WTC11 (cell line): ENCODE data around the gene EPB41. TPM values are rescaled to one million over a fixed set of nuclear protein-coding genes. Genes with fewer than 3 reads are reported as not detected.

Experiments used
- ATAC-seq: fragments of 200-7000 bp; cut with Tn5 transposase; 2 replicates; pipeline ENCODE4 v1.10.0; 2021; ENCODE audit warnings: mild to moderate bottlenecking, moderate library complexity
- CTCF ChIA-PET: fragments of 300-600 bp; sonication (Branson Sonifier 250); formaldehyde crosslinking; loops from one replicate; lab custom pipeline; 2021; ENCODE audit warnings: antibody characterized with exemption; lab: Charles Lee
- POLR2A ChIA-PET: fragments of 350-600 bp; sonication (Branson Sonifier 250); formaldehyde crosslinking; loops from one replicate; lab custom pipeline; 2021; ENCODE audit warnings: antibody characterized with exemption; lab: Charles Lee
- DNase-seq: peaks from one replicate; pipeline ENCODE4 v3.0.0; 2021; ENCODE audit warnings: low spot score
- H3K27ac Mint-ChIP-seq: 2 replicates; pipeline ENCODE4 v1.8.0; 2021; ENCODE audit warnings: mixed read lengths
- H3K27me3 Mint-ChIP-seq: 2 replicates; pipeline ENCODE4 v1.8.0; 2021; ENCODE audit warnings: low read depth, mild to moderate bottlenecking, moderate library complexity, mixed read lengths
- H3K36me3 Mint-ChIP-seq: 2 replicates; pipeline ENCODE4 v1.8.0; 2021; ENCODE audit warnings: mixed read lengths
- H3K4me1 Mint-ChIP-seq: 2 replicates; pipeline ENCODE4 v1.8.0; 2022; ENCODE audit warnings: mixed read lengths
- H3K4me3 Mint-ChIP-seq: 2 replicates; pipeline ENCODE4 v1.8.0; 2021; ENCODE audit warnings: mild to moderate bottlenecking, moderate library complexity, mixed read lengths
- H3K9me3 Mint-ChIP-seq: 2 replicates; pipeline ENCODE4 v1.8.0; 2021; ENCODE audit warnings: mixed read lengths
- AFF4 ChIP-seq: sonication (generic); formaldehyde crosslinking; IDR thresholded peaks from 2 replicates; pipeline ENCODE4 v1.8.1; 2023; ENCODE audit warnings: mild to moderate bottlenecking, missing genetic modification reagents, borderline replicate concordance
- ATF3 ChIP-seq: sonication (generic); formaldehyde crosslinking; conservative IDR thresholded peaks from 2 replicates; pipeline ENCODE4 v1.8.1; 2022; ENCODE audit warnings: mild to moderate bottlenecking, missing genetic modification reagents
- CDX4 ChIP-seq: fragments of 250-450 bp; sonication (Bioruptor Pico); IDR thresholded peaks from 2 replicates; pipeline ENCODE4 v1.9.0; 2021; ENCODE audit warnings: moderate library complexity, mild to moderate bottlenecking, inconsistent platforms, borderline replicate concordance
- E2F4 ChIP-seq: sonication (generic); formaldehyde crosslinking; IDR thresholded peaks from 2 replicates; pipeline ENCODE4 v1.8.1; 2022; ENCODE audit warnings: low read depth, mild to moderate bottlenecking, moderate library complexity, missing genetic modification reagents, borderline replicate concordance
- EMX1 ChIP-seq: fragments of 250-450 bp; sonication (Bioruptor Pico); IDR thresholded peaks from 2 replicates; pipeline ENCODE4 v1.8.0; 2021; ENCODE audit warnings: mild to moderate bottlenecking
- ESRRA ChIP-seq: sonication (generic); formaldehyde crosslinking; IDR thresholded peaks from 2 replicates; pipeline ENCODE4 v1.8.1; 2022; ENCODE audit warnings: mild to moderate bottlenecking, missing genetic modification reagents, borderline replicate concordance
- GTF2I ChIP-seq: fragments of 250-450 bp; sonication (Bioruptor Pico); conservative IDR thresholded peaks from 2 replicates; pipeline ENCODE4 v1.4.0; 2021; ENCODE audit warnings: mild to moderate bottlenecking
- HMGXB4 ChIP-seq: sonication (generic); formaldehyde crosslinking; IDR thresholded peaks from 2 replicates; pipeline ENCODE4 v1.8.1; 2023; ENCODE audit warnings: mild to moderate bottlenecking, moderate library complexity, missing genetic modification reagents
- IRF1 ChIP-seq: sonication (generic); formaldehyde crosslinking; IDR thresholded peaks from 2 replicates; pipeline ENCODE4 v1.8.0; 2023; ENCODE audit warnings: missing genetic modification reagents
- MAX ChIP-seq: sonication (generic); formaldehyde crosslinking; IDR thresholded peaks from 2 replicates; pipeline ENCODE4 v1.8.0; 2022; ENCODE audit warnings: mild to moderate bottlenecking, missing genetic modification reagents
- NFE2L1 ChIP-seq: sonication (generic); formaldehyde crosslinking; IDR thresholded peaks from 2 replicates; pipeline ENCODE4 v1.8.1; 2023; ENCODE audit warnings: missing genetic modification reagents
- NR1H2 ChIP-seq: sonication (generic); formaldehyde crosslinking; IDR thresholded peaks from 2 replicates; pipeline ENCODE4 v1.9.0; 2021; ENCODE audit warnings: mild to moderate bottlenecking, moderate library complexity, missing genetic modification reagents
- SOX15 ChIP-seq: fragments of 250-450 bp; sonication (Bioruptor Pico); IDR thresholded peaks from 2 replicates; pipeline ENCODE4 v1.9.0; 2021; ENCODE audit warnings: mild to moderate bottlenecking
- SP1 ChIP-seq: sonication (generic); formaldehyde crosslinking; conservative IDR thresholded peaks from 2 replicates; pipeline ENCODE4 v1.8.1; 2022; ENCODE audit warnings: missing genetic modification reagents
- ZBTB21 ChIP-seq: sonication (generic); formaldehyde crosslinking; IDR thresholded peaks from 2 replicates; pipeline ENCODE4 v1.8.1; 2023; ENCODE audit warnings: mild to moderate bottlenecking, missing genetic modification reagents, borderline replicate concordance
- ZBTB43 ChIP-seq: sonication (generic); formaldehyde crosslinking; IDR thresholded peaks from 2 replicates; pipeline ENCODE4 v1.8.1; 2023; ENCODE audit warnings: mild to moderate bottlenecking, missing genetic modification reagents
- ZNF121 ChIP-seq: sonication (generic); formaldehyde crosslinking; IDR thresholded peaks from 2 replicates; pipeline ENCODE4 v1.8.0; 2023; ENCODE audit warnings: missing genetic modification reagents
- ZNF396 ChIP-seq: fragments of 250-450 bp; sonication (Bioruptor Pico); IDR thresholded peaks from 2 replicates; pipeline ENCODE4 v1.8.0; 2021; ENCODE audit warnings: mild to moderate bottlenecking, moderate library complexity, borderline replicate concordance
- total RNA-seq: library from RNA; stranded (reverse); gene quantifications from 3 replicates; pipeline ENCODE4 v1.2.3, GENCODE V29; 2021

The EPB41 gene
- total RNA-seq, 1 experiment from 2014 or later = 85.0 TPM

GRCh38 chr1:28985427-28985826, 71.1 kb downstream of the EPB41 start (continued):
- TF ChIP-seq ESRRA = no peak
- no peak for TF ChIP-seq GTF2I (CRISPR knock-in tag)

GRCh38 chr1:28986306-28986910, 72.0 kb downstream of the EPB41 start:
- peaks cover 34% of the 10 kb centered on the region for H3K4me1 Mint-ChIP-seq
- no peaks in the 10 kb centered on the region for H3K27me3 Mint-ChIP-seq
- no peaks in the 10 kb centered on the region; the same call in 1 of the 2 replicates for H3K36me3 Mint-ChIP-seq
- H3K27ac Mint-ChIP-seq = no peak overlapping the region
- TF ChIP-seq NR1H2 (CRISPR knock-in tag) (no peak), NFE2L1 (CRISPR knock-in tag) (no peak), ZNF121 (CRISPR knock-in tag) (peak; percentile 83)
- CTCF ChIA-PET = interaction anchor here (1.5 kb wide), 1 partner anchor 72 kb away, joined by 3 read pairs; the partner anchor contains the start of gene EPB41
- DNase-seq (no peak), ATAC-seq (no peak)
- POLR2A ChIA-PET = interaction anchor here (2.1 kb wide), 1 partner anchor 72 kb away, joined by 5 read pairs; the partner anchor contains the start of gene EPB41
- H3K9me3 Mint-ChIP-seq = no peaks in the 10 kb centered on the region
- H3K4me3 Mint-ChIP-seq = no peak overlapping the region

GRCh38 chr1:29002792-29003191, 88.4 kb downstream of the EPB41 start:
- ChIA-PET POLR2A (no interaction called here), CTCF (interaction anchor here (1.0 kb wide), 2 partner anchors 17 to 121 kb away, joined by 3 to 4 read pairs; no protein-coding TSS in a partner anchor)
- Mint-ChIP-seq H3K4me1 (peaks cover 17% of the 10 kb centered on the region), H3K27me3 (no peaks in the 10 kb centered on the region), H3K36me3 (peaks cover 8% of the 10 kb centered on the region; the same call in 1 of the 2 replicates), H3K27ac (0 out of 2 replicates have a peak overlapping the region, but pooled peaks have one; percentile 14), H3K9me3 (no peaks in the 10 kb centered on the region), H3K4me3 (no peak overlapping the region)
- DNase-seq (no peak), ATAC-seq (no peak)
- TF ChIP-seq ZBTB43 (CRISPR knock-in tag) (no peak), MAX (no peak), ZBTB21 (CRISPR knock-in tag) (no peak), AFF4 (CRISPR knock-in tag) (no peak), CDX4 (CRISPR knock-in tag) (no peak), ZNF396 (CRISPR knock-in tag) (no peak)

GRCh38 chr1:29004288-29004687, 89.9 kb downstream of the EPB41 start:
- ChIA-PET POLR2A (no interaction called here), CTCF (no interaction called here)
- H3K9me3 Mint-ChIP-seq = no peaks in the 10 kb centered on the region
- peaks cover 4% of the 10 kb centered on the region; the same call in 1 of the 2 replicates for H3K36me3 Mint-ChIP-seq
- no peak overlapping the region for H3K4me3 Mint-ChIP-seq
- DNase-seq (no peak), ATAC-seq (no peak)
- H3K27me3 Mint-ChIP-seq = no peaks in the 10 kb centered on the region
- peaks cover 17% of the 10 kb centered on the region for H3K4me1 Mint-ChIP-seq
- H3K27ac Mint-ChIP-seq = no peak overlapping the region
- no peak for TF ChIP-seq ATF3
- no peak for TF ChIP-seq IRF1
- no peak for TF ChIP-seq E2F4
- TF ChIP-seq SOX15 (CRISPR knock-in tag) = no peak
- TF ChIP-seq HMGXB4 (CRISPR knock-in tag) = no peak
- no peak for TF ChIP-seq EMX1 (CRISPR knock-in tag)
- no peak for TF ChIP-seq SP1 (CRISPR knock-in tag)
